ENCODE results near the gene MICALL1. TPM values are rescaled to one million over a fixed set of nuclear protein-coding genes. Genes with fewer than 3 reads are reported as not detected.

The MICALL1 gene, protein sequence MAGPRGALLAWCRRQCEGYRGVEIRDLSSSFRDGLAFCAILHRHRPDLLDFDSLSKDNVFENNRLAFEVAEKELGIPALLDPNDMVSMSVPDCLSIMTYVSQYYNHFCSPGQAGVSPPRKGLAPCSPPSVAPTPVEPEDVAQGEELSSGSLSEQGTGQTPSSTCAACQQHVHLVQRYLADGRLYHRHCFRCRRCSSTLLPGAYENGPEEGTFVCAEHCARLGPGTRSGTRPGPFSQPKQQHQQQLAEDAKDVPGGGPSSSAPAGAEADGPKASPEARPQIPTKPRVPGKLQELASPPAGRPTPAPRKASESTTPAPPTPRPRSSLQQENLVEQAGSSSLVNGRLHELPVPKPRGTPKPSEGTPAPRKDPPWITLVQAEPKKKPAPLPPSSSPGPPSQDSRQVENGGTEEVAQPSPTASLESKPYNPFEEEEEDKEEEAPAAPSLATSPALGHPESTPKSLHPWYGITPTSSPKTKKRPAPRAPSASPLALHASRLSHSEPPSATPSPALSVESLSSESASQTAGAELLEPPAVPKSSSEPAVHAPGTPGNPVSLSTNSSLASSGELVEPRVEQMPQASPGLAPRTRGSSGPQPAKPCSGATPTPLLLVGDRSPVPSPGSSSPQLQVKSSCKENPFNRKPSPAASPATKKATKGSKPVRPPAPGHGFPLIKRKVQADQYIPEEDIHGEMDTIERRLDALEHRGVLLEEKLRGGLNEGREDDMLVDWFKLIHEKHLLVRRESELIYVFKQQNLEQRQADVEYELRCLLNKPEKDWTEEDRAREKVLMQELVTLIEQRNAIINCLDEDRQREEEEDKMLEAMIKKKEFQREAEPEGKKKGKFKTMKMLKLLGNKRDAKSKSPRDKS
- 12.2 and 12.4 TPM in 2 replicates for total RNA-seq (2012; rRNA removed)
- polyA plus RNA-seq (2012; rRNA removed) = 22.3 and 25.3 TPM in 2 replicates
- 13.7 and 21.3 TPM in 2 replicates for polyA plus RNA-seq (2012; cell fraction: cytosol; rRNA removed)
- 20.4 and 54.3 TPM in 2 replicates for polyA plus RNA-seq (2012; cell fraction: nucleus; rRNA removed; ENCODE audit: low replicate concordance)
- percentile 75 among the genes with signal in this experiment for Bru-seq, nascent RNA
- percentile 76 among the genes with signal in this experiment for BruChase-seq, experiment 1, labeled RNA remaining after a 6-hour chase
- BruChase-seq, experiment 2, labeled RNA remaining after a 2-hour chase = percentile 69 among the genes with signal in this experiment
- long read RNA-seq, full-length matches to known transcripts = 3 of 29 reads
- long read RNA-seq, partial matches to known transcripts = 15 of 29 reads
- long read RNA-seq, other reads (novel, unspliced or antisense) = 11 of 29 reads

GRCh38 chr22:37905534-37906363 lies at the start of gene MICALL1:
TSS of gene MICALL1 (plus strand) at chr22:37906297. CDS start at chr22:37906423, 126 bp downstream.
- in situ Hi-C loops (cut with MboI; ENCODE audit: low sequenced_read_pairs) = no loop called here
- Histone ChIP-seq H3K79me1 (ENCODE audit: low read depth in 1 of 2, low read length in 2 of 2) (peaks cover 14 to 38% of the 10 kb centered on the region in 2 experiments), H3K27me3 (ENCODE audit: control insufficient read depth, insufficient read depth, low read length) (no peaks in the 10 kb centered on the region), H3K14ac (replicated peaks; ENCODE audit: low read depth, low read length) (peak within 1 kb of the TSS; percentile 86), H3K9me1 (ENCODE audit: insufficient read depth, low read length) (peaks cover 30% of the 10 kb centered on the region), H3K4ac (ENCODE audit: low read depth, low read length) (peak within 1 kb of the TSS; percentile 96), H3K4me2 (ENCODE audit: low read depth, low read length) (peak within 1 kb of the TSS; percentile 85), H2BK5ac (ENCODE audit: low read depth, low read length, poor library complexity, severe bottlenecking) (peak within 1 kb of the TSS; percentile 94), H3K56ac (ENCODE audit: extremely low read depth, insufficient read depth, low read length) (peak within 1 kb of the TSS; percentile 41), H3K9me3 (ENCODE audit: control insufficient read depth, insufficient read depth, low read length) (no peaks in the 10 kb centered on the region), H3K9ac (ENCODE audit: low read depth, low read length) (peak within 1 kb of the TSS; percentile 75), H3K18ac (ENCODE audit: low read depth, low read length) (peak within 1 kb of the TSS; percentile 40), H3K23ac (ENCODE audit: low read depth, low read length) (peak within 1 kb of the TSS; percentile 75), H4K91ac (ENCODE audit: insufficient read depth, low read depth, low read length) (peak within 1 kb of the TSS; percentile 93), H3K4me1 (ENCODE audit: control insufficient read depth, insufficient read depth, low read length) (peaks cover 24% of the 10 kb centered on the region), H2BK20ac (ENCODE audit: low read depth, low read length) (peak within 1 kb of the TSS; percentile 89), H3K27ac (ENCODE audit: insufficient read depth, low read length) (peak within 1 kb of the TSS; percentile 87), H2AK5ac (ENCODE audit: low read depth, low read length) (peak within 1 kb of the TSS; percentile 96), H3K4me3 (ENCODE audit: insufficient read depth, low read depth, low read length) (peak within 1 kb of the TSS; percentile 97), H4K5ac (ENCODE audit: low read depth, low read length) (peak within 1 kb of the TSS; percentile 52), H4K8ac (ENCODE audit: low read depth in 2 of 2, low read length in 2 of 2) (peak within 1 kb of the TSS; percentile 80 to 93), H2BK15ac (ENCODE audit: low read depth, low read length) (peak within 1 kb of the TSS; percentile 88; the same call in 1 of the 3 replicates), H3K36me3 (ENCODE audit: control insufficient read depth, insufficient read depth, low read length) (no peaks in the 10 kb centered on the region), H2BK120ac (ENCODE audit: low read depth, low read length) (peak within 1 kb of the TSS; percentile 90), H2AFZ (replicated peaks; ENCODE audit: low read length, poor library complexity) (peak within 1 kb of the TSS; percentile 95), H2AK9ac (replicated peaks; ENCODE audit: low read depth, low read length, poor library complexity) (peak within 1 kb of the TSS; percentile 97), H4K20me1 (ENCODE audit: insufficient read depth, low read length) (peaks cover 29% of the 10 kb centered on the region)
- CTCF ChIA-PET = interaction anchor here (1.1 to 1.3 kb wide), 3 partner anchors 26 to 87 kb away, joined by 3 to 6 read pairs (median 4); no protein-coding TSS in a partner anchor
- BruUV-seq (replicated peaks) = no TSS peak
- ATAC-seq (ENCODE audit: low read depth) (peak; percentile 84), DNase-seq (peak; percentile 67)
- POLR2A ChIA-PET (ENCODE audit: unreplicated experiment) = interaction anchor here (0.6 to 0.7 kb wide), 2 partner anchors 22 to 85 kb away, joined by 3 to 8 read pairs; no protein-coding TSS in a partner anchor
- intact Hi-C loops (cut with micrococcal nuclease) = loop anchor here (1.0 kb wide), 1 partner anchor 29 kb away; no protein-coding TSS in a partner anchor
- dilution Hi-C loops (cut with HindIII; ENCODE audit: low sequenced_read_pairs, unreplicated experiment) = no loop called here
- 1% methylated on average over 37 of the region's 90 CpGs; no CpG with 5 or more reads in 1 of the 2 experiments for whole genome bisulfite sequencing, 2 experiments (ENCODE audit: extremely low coverage in 2 of 2, insufficient read length in 1 of 2)
- TF ChIP-seq MAFK (IDR thresholded peaks at IDR 0.05; ENCODE audit: low read depth, low read length) (no peak), POLR2A (IDR thresholded peaks at IDR 0.05; ENCODE audit: low read depth, low read length) (peak; percentile 73; the same call in 1 of the 2 replicates), MAZ (IDR thresholded peaks at IDR 0.05; ENCODE audit: borderline replicate concordance, low read depth, low read length) (peak; percentile 68; the same call in 1 of the 2 replicates), MXI1 (IDR thresholded peaks at IDR 0.05; ENCODE audit: borderline replicate concordance, low read depth, low read length) (peak; percentile 82), USF2 (IDR thresholded peaks at IDR 0.05; ENCODE audit: low read depth, low read length) (no peak)
- TF ChIP-seq, protein P1, sequence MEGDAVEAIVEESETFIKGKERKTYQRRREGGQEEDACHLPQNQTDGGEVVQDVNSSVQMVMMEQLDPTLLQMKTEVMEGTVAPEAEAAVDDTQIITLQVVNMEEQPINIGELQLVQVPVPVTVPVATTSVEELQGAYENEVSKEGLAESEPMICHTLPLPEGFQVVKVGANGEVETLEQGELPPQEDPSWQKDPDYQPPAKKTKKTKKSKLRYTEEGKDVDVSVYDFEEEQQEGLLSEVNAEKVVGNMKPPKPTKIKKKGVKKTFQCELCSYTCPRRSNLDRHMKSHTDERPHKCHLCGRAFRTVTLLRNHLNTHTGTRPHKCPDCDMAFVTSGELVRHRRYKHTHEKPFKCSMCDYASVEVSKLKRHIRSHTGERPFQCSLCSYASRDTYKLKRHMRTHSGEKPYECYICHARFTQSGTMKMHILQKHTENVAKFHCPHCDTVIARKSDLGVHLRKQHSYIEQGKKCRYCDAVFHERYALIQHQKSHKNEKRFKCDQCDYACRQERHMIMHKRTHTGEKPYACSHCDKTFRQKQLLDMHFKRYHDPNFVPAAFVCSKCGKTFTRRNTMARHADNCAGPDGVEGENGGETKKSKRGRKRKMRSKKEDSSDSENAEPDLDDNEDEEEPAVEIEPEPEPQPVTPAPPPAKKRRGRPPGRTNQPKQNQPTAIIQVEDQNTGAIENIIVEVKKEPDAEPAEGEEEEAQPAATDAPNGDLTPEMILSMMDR (conservative IDR thresholded peaks at IDR 0.05; ENCODE audit: low read depth, low read length) = peak; percentile 46
